GM06990 (cell line): ENCODE measurements around the gene IGFLR1.
"Not testable (repeated sequence)": the region's sequence is repeated elsewhere in the genome, so short reads cannot be mapped to it uniquely, and the experiment has no call there.

Experiments used
- DNase-seq: peaks from one replicate; pipeline ENCODE4 v3.0.0-alpha.2; 2011; ENCODE audit not compliant: insufficient read length; ENCODE audit errors: extremely low read depth
- H3K27me3 ChIP-seq: replicated peaks from 2 replicates; pipeline ENCODE4 v1.6.0; 2011; ENCODE audit warnings: low read length; ENCODE audit not compliant: control insufficient read depth, insufficient read depth
- H3K36me3 ChIP-seq: 2 replicates; pipeline ENCODE4 v1.5.1; 2011; ENCODE audit warnings: low read length; ENCODE audit not compliant: control insufficient read depth, insufficient read depth
- H3K4me3 ChIP-seq: replicated peaks from 2 replicates; pipeline ENCODE4 v1.5.1; 2011; ENCODE audit warnings: low read depth, mild to moderate bottlenecking, control low read depth, low read length
- TF ChIP-seq, protein P1 (sequence below): IDR thresholded peaks from 2 replicates; pipeline ENCODE4 v1.5.1; 2011; ENCODE audit warnings: low read length, control low read depth, mild to moderate bottlenecking, inconsistent platforms; ENCODE audit not compliant: insufficient read depth, poor library complexity, severe bottlenecking

Gene IGFLR1

DNA sequence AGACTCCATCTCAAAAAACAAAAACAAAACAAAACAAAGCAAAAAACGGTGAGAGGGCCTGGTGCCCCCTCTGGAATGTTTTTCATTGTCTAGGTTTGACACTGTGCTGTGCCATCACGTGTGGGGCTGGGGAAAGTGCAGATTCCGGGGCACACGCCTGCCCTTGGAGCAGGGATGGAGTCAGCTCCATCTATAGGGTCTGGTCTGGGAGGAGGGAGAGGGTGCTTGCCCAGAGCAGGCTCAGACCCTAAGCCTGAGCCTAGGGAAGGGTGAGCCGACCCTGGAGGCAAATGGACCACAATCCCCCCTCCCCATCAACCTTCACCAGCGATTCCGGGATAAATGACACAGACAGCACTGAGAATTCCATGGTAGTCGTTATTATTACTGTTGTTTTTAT, 48.8 kb downstream of the IGFLR1 start:
- TF ChIP-seq, protein P1, sequence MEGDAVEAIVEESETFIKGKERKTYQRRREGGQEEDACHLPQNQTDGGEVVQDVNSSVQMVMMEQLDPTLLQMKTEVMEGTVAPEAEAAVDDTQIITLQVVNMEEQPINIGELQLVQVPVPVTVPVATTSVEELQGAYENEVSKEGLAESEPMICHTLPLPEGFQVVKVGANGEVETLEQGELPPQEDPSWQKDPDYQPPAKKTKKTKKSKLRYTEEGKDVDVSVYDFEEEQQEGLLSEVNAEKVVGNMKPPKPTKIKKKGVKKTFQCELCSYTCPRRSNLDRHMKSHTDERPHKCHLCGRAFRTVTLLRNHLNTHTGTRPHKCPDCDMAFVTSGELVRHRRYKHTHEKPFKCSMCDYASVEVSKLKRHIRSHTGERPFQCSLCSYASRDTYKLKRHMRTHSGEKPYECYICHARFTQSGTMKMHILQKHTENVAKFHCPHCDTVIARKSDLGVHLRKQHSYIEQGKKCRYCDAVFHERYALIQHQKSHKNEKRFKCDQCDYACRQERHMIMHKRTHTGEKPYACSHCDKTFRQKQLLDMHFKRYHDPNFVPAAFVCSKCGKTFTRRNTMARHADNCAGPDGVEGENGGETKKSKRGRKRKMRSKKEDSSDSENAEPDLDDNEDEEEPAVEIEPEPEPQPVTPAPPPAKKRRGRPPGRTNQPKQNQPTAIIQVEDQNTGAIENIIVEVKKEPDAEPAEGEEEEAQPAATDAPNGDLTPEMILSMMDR: no peak
- DNase-seq: no peak
- Histone ChIP-seq H3K27me3 (no peaks in the 10 kb centered on the region), H3K4me3 (no peak overlapping the region), H3K36me3 (no peaks in the 10 kb centered on the region)

DNA sequence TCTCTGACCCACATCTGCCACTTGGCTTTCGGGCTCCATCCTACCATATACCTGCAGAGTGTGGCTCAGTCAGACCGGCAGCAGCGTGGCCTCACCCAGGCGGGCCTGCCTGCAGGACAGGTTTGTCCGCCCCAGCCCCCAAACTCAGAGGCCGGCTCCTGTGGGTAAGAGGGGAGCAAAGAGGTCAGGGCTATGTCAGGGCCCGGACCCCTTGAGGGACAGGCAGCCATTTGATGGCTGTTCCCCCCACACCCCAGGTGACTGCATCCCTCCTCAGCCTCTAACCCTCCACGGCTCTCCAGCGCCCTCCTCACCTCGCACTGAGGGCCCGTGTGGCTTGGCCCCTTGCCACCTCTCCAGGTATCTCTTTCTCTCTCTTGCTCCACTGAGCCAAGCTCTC, 50.2 kb downstream of the IGFLR1 start:
- DNase-seq: no peak
- TF ChIP-seq, protein P1: no peak

DNA sequence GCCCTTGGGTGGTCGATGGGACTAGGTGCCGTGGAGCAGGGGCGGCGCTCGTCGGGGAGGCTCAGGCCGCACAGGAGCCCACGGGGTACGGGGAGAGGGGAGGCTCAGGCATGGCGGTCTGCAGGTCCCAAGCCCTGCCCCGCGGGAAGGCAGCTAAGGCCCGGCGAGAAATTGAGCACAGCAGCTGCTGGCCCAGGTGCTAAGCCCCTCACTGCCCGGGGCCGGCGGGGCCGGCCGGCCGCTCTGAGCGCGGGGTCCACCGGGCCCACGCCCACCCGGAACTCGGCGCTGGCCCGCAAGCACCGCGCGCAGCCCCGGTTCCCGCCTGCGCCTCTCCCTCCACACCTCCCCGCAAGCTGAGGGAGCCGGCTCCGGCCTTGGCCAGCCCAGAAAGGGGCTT, 51.1 kb downstream of the IGFLR1 start:
- DNase-seq, H3K27me3 ChIP-seq, H3K4me3 ChIP-seq, H3K36me3 ChIP-seq: not testable (repeated sequence)

More for the DNA sequence above, 50.2 kb downstream of the IGFLR1 start:
- no peaks in the 10 kb centered on the region for H3K27me3 ChIP-seq
- H3K36me3 ChIP-seq: no peaks in the 10 kb centered on the region
- no peak overlapping the region for H3K4me3 ChIP-seq

DNA sequence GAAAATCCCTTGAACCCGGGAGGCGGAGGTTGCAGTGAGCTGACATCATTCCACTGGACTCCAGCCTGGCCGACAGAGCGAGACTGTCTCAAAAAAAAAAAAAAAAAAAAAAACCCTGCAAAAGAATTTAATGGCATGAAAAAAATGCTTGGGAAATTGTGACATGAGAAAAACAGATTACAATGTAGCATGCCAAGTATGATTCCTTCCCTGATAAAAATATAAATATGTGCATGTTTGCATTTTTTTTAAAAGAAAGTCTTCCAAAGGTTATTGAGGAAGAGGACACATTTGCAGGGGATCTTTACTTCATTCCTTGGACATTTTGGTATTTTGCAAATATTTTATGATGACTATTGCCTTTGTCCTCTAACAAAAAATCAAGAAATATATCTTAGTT, 52.4 kb downstream of the IGFLR1 start:
- Histone ChIP-seq H3K27me3 (no peaks in the 10 kb centered on the region), H3K4me3 (no peak overlapping the region), H3K36me3 (no peaks in the 10 kb centered on the region)
- TF ChIP-seq, protein P1: no peak
- DNase-seq: no peak
